ENCODE measurements around the gene PIP4K2A. TPM values are rescaled to one million over a fixed set of nuclear protein-coding genes. Genes with fewer than 3 reads are reported as not detected.

Gene PIP4K2A
- total RNA-seq, 2 experiments from 2014 or later = 111 to 118 TPM

DNA sequence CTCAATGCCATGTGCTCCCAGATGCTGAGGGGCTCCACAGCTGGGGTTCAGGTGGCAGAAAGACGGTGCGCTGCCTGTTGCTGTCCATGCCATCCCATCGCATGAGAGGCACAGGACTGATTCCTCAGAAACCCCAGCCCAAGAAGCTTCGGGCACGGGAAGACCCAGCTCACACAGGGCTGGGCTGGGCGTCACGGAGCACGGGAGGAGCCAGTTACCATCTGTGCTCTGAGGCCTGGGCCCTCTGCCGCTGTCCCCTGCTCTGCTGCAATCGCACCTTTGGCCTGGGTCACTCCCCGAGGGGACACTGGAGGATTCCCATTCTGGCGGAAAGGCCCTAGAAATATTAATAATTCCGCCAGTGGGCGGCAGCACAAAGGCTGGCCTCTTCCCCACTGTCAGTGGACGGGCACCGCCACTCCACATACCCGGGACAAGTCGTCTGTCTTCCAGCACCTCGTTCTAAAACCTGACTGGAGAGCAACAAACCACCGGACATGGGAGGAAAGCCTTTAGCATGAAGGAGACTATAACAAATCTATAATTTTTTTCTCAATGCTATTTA is 92.1 kb downstream of the PIP4K2A start:
- Mint-ChIP-seq H3K27me3 (no peaks in the 10 kb centered on the region), H3K36me3 (peaks cover 36% of the 10 kb centered on the region), H3K4me3 (no peak overlapping the region), H3K9me3 (no peaks in the 10 kb centered on the region), H3K4me1 (peaks cover 95% of the 10 kb centered on the region), H3K27ac (peak overlapping the region; percentile 92)
- no peak for DNase-seq

DNA sequence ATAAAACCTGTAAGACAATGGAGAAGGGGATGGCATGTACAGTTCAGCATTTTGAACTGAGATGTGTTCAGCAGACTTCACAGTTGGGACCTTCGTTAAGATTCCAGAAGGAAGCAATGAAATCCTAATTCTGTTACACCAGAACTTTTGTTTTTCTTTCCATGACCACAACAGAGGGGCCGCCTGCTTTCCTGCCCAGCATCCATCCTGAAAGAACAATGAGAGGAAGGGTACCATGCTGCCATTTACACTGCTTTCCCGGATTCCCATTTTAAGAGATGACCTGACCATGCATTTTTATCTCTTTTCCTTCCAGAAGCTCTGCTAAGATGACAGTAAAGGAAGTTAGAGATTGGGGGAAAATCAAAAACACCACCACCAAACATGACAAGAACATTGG is 92.7 kb downstream of the PIP4K2A start:
- Mint-ChIP-seq H3K9me3 (no peaks in the 10 kb centered on the region), H3K36me3 (peaks cover 36% of the 10 kb centered on the region), H3K27me3 (no peaks in the 10 kb centered on the region), H3K27ac (peak overlapping the region; percentile 63), H3K4me1 (peaks cover 95% of the 10 kb centered on the region), H3K4me3 (no peak overlapping the region)
- no peak for DNase-seq

DNA sequence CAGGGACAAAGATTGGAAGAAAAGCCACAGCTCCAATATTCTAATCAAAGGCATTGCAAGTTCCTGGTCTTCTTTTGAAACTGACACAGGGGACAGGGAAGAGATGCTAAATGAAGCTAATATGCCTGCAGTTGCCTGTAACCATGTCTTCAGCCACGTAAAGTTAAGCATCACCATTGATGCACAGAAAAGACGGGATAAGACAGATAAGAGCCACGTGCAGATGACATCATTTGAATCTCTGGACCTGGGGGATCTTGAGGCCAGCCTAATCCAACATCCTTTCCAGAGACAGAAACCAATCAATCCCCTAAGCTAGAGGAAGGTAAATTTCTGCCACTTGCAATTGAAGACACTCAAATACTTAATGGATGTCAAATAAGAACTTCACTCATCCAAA is 93.4 kb downstream of the PIP4K2A start:
- no peak for DNase-seq
- Mint-ChIP-seq H3K4me3 (no peak overlapping the region), H3K27me3 (no peaks in the 10 kb centered on the region), H3K36me3 (peaks cover 36% of the 10 kb centered on the region), H3K4me1 (peaks cover 93% of the 10 kb centered on the region), H3K9me3 (no peaks in the 10 kb centered on the region), H3K27ac (peak overlapping the region; percentile 55)

DNA sequence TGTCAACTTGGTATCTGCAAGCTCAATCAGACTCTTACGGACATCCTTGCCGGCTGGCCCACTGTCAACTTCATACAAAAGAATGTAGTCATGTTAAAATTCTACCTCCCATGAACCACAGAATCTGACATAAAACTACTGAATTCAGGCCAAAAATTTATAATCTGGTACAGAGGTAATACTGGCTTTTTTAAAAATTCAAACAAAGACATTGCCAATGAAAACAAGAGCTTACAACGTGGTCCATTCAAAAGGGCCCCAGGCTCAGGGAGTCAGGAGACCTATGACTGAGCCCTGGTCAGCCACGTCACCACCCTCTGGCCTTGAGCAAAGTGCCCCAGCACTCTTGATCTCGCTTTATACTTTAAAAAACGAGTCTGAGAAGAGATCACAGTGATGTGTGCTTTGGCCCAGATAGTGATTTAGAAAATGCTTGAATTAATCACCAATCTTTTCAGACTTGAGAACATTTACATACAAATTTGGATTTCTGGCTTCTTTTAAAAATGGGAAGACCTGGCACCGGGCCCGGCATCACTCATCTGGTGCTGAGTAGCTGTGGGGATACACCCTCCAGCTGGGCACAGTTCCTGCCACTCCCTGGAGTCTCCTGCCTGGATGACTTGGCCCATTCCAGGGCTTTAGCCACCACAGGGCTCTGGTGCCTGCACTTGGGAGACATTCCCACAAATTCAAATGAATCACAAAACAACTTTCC is 94.1 kb downstream of the PIP4K2A start:
- H3K4me1 Mint-ChIP-seq = peaks cover 93% of the 10 kb centered on the region
- H3K4me3 Mint-ChIP-seq = no peak overlapping the region
- H3K27ac Mint-ChIP-seq = peak overlapping the region; percentile 55
- peaks cover 36% of the 10 kb centered on the region for H3K36me3 Mint-ChIP-seq
- no peaks in the 10 kb centered on the region for H3K27me3 Mint-ChIP-seq
- no peak for DNase-seq
- no peaks in the 10 kb centered on the region for H3K9me3 Mint-ChIP-seq

DNA sequence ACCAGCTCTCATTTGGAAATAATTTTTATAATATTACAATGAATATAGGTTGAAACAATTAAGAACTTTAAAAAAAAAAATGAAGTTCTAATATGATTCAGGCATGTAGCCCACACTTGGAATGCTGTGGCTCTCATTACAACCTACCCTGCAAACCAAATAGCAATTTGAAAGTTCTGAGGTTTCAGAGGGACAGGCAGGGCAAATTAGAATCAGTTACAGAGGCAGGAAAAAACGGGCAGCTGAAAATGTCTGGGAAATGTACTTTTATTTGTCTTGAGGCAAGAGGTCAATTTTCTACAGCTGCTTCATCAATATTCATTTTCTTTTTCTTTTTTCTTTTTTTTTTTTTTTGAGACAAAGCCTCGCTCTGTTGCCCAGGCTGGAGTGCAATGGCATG is 95.3 kb downstream of the PIP4K2A start:
- Mint-ChIP-seq H3K4me3 (no peak overlapping the region), H3K27me3 (no peaks in the 10 kb centered on the region), H3K27ac (no peak overlapping the region)

DNA sequence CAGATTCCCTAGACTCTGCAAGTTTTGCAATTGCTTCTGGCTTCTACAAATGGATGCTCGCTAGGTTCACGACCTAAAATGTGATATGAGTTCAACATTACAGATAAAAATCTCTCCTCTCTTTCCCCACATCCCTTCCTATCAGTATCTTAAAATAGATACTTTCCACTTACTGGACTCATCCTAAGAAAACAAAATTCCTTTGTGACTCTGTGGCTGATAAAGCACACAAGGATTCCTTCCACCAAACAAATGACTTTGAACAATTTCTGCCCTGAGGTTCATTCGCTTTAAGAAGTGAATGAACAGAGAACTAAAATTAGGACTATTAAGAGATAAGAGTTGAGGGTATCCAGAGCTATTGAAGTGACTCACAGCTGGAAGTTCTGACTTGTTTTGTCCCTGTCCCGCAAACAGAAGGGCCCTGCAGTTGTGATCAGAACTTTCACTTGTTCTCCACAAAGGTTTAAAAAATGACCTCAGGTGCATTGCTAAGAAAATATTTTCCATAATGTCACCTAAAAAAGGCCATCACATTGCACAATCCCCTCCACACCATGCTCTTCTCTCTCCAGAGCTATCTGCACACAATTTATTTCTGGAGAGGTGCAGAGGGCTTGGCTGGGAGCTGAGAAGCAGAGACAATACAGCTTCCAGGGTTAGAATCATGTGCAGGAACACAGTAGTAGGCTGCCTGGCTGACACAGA is 96.1 kb downstream of the PIP4K2A start:
- Mint-ChIP-seq H3K27ac (peak overlapping the region; percentile 80), H3K9me3 (no peaks in the 10 kb centered on the region), H3K4me1 (peaks cover 94% of the 10 kb centered on the region), H3K4me3 (peak overlapping the region; percentile 49), H3K36me3 (peaks cover 42% of the 10 kb centered on the region), H3K27me3 (no peaks in the 10 kb centered on the region)
- DNase-seq = no peak

More for the DNA sequence above, 95.3 kb downstream of the PIP4K2A start:
- DNase-seq = no peak
- Mint-ChIP-seq H3K9me3 (no peaks in the 10 kb centered on the region), H3K36me3 (peaks cover 37% of the 10 kb centered on the region), H3K4me1 (peaks cover 94% of the 10 kb centered on the region)

DNA sequence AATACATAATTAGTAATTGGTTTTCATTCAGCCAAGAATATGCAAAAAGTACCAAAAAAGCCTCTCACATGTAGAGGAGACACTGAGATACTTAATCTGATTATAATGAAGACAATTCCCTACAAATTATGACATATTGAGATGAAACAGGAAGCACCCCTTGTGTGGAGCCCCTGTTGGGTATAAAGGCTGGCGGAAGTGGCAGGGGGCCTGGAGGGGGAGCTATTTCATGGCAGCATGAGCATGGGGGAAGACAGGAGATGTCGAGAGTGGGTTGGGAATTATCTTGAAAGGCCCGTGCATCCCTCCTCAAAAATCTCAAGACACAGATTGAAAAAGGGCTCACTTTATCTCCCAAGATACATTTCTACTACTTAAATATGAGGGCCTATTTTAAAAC is 96.9 kb downstream of the PIP4K2A start:
- Mint-ChIP-seq H3K4me3 (no peak overlapping the region), H3K9me3 (no peaks in the 10 kb centered on the region), H3K4me1 (peaks cover 94% of the 10 kb centered on the region), H3K27ac (peak overlapping the region; percentile 80), H3K36me3 (peaks cover 41% of the 10 kb centered on the region), H3K27me3 (no peaks in the 10 kb centered on the region)
- DNase-seq = no peak

DNA sequence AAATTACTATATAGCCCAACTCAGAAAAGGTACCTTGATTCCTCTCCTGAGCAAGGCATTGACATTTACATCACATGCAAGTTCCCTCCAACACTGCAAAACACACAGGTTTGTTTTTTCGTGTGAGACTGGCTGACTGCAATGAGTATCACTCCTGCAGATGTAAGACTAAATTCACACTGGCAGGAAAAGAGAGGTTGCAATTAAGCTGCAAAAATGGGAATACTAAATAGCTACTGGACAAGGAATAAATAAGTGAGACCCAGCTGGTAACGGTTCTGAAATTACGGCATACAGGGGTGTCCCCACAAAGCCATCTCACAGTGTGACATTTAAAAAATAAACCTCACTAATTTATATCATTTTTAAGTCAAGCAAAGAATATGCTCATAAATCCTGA is 97.3 kb downstream of the PIP4K2A start:
- Mint-ChIP-seq H3K4me3 (no peak overlapping the region), H3K27me3 (no peaks in the 10 kb centered on the region), H3K4me1 (peaks cover 96% of the 10 kb centered on the region), H3K9me3 (no peaks in the 10 kb centered on the region), H3K36me3 (peaks cover 44% of the 10 kb centered on the region), H3K27ac (peak overlapping the region; percentile 56)
- DNase-seq = no peak

DNA sequence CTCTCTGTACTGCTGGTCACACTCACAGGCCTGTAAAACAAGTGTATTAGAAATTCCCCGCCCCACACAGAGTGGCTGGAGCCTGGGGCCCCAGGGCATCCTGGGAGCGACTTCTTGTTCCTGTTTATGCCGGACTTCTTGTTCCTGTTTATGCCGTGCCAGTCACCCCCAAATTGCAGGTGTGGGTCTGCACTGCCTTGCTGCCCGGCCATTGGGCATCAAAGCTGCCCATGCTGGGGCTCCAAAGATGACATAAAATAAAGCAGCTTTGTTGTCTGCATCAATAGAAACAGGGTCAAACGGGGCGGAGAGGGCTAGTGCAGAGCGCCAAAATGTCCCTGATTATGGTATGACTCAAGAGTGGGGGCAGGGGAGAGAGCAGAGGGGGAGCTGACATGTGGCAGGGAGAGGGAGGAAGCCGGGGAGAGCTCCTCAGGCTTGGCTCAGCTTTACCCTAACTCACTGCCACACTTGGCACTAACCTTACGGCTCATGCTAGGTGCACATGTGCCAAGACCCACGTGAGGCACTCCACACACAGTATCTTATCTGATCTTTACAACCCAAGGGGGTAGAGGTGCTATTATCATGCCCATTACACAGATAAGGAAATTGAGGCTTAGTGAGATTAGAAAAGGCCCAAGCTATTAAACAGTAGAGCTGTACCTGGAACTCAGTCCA is 98.4 kb downstream of the PIP4K2A start:
- Mint-ChIP-seq H3K9me3 (no peaks in the 10 kb centered on the region), H3K27ac (peak overlapping the region; percentile 81), H3K36me3 (peaks cover 41% of the 10 kb centered on the region), H3K4me3 (peak overlapping the region; percentile 11), H3K4me1 (peaks cover 95% of the 10 kb centered on the region), H3K27me3 (no peaks in the 10 kb centered on the region)
- DNase-seq = peak; percentile 40

DNA sequence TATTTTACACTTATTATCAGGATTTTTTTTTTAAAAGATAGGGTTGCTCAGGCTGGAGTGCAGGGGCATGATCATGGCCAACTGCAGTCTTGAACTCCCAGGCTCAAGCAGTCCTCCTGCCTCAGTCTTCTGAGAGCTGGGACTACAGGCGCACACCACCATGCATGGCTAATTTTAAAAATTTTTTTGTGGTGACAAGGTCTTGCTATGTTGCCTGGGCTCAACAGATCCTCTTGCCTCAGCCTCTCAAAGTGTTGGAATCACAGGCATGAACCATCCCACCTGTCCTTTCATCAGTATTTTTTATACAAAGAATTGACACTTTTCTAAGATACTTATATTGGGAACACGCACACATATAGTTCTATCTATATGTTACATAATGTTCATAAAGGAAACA is 99.3 kb downstream of the PIP4K2A start:
- Mint-ChIP-seq H3K4me1 (peaks cover 95% of the 10 kb centered on the region), H3K4me3 (no peak overlapping the region), H3K9me3 (peaks cover under 1% of the 10 kb centered on the region), H3K27ac (peak overlapping the region; percentile 66), H3K36me3 (peaks cover 43% of the 10 kb centered on the region), H3K27me3 (no peaks in the 10 kb centered on the region)
- no peak for DNase-seq

DNA sequence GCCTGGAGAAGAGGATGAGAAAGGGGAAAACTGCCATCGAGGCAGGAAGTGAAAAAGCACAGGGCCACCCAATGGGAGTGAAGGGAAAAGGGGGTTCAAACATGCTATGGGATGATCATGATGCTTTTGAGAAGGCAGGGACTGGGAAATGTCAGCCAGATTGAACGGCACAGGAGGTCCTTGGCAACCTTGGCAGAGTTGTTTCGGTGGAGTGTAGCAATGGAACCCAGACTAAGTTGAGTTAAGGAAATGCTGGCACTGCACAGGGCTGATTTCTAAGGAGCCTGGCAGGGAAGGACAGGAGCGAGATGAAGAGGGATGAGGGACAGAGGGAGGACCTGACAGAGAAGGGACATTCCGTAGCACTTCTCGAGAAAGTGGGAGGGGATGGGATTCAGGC is 101.4 kb downstream of the PIP4K2A start:
- Mint-ChIP-seq H3K27ac (peak overlapping the region; percentile 78), H3K4me1 (peaks cover 90% of the 10 kb centered on the region), H3K4me3 (peak overlapping the region; percentile 38), H3K36me3 (peaks cover 56% of the 10 kb centered on the region), H3K27me3 (no peaks in the 10 kb centered on the region), H3K9me3 (peaks cover 5% of the 10 kb centered on the region)
- DNase-seq = no peak

DNA sequence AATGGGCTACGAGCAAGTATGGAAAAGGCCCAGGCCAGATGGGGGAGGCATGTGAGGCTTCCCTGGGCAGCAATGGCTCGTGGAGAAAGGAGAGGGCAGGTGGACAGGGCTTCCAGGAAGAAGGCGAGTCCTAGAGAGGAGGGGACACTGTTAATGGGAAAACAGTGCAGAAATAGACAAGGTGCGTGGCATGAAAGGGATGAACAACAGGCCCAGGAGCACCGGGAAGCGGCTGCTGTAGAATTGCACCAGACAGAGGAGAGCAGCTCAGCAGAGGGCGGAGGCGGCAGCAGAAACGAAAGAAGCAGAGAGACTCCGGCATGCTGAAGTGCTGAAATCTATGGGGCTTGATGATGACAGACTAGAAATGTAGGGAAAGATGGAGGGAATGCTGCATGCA is 102.1 kb downstream of the PIP4K2A start:
- Mint-ChIP-seq H3K36me3 (peaks cover 56% of the 10 kb centered on the region), H3K27ac (peak overlapping the region; percentile 78)

DNA sequence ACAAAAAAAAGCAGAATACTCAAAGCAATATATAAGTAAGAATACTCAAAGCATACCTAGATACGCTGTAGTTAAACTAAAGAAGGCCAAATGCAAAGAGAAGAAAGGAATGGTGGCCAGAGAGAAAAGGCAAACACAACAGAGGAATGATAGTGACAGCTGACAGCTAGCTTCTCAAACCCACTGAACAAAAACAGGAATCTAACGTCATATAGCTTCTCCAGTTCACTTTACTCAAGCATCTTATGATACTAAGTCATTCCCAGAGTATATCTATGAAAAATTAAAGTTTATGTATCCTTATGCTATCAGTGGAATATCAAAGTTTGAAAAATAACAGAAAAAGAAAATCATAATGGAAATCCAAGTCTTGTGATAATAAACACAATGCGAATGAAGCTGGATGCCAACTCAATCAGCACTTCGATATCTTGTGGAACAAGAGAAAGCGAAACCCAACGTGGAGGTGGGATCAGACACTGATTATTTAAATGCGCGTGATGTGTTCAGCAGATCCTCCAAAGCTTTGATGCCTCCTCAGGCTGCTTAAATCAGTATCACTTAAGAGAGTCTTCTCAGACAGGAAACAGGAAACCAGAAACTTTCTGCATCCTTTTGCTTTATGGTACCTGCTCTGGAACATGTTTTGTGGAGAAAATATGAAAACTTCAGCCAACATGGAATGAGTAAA is 102.8 kb downstream of the PIP4K2A start:
- Mint-ChIP-seq H3K4me3 (peak overlapping the region; percentile 38), H3K36me3 (peaks cover 61% of the 10 kb centered on the region), H3K27me3 (no peaks in the 10 kb centered on the region), H3K4me1 (peaks cover 87% of the 10 kb centered on the region), H3K27ac (peak overlapping the region; percentile 78), H3K9me3 (peaks cover 5% of the 10 kb centered on the region)
- peak; percentile 59 for DNase-seq

More for the DNA sequence above, 102.1 kb downstream of the PIP4K2A start:
- DNase-seq = no peak
- Mint-ChIP-seq H3K4me1 (peaks cover 89% of the 10 kb centered on the region), H3K27me3 (no peaks in the 10 kb centered on the region), H3K9me3 (peaks cover 5% of the 10 kb centered on the region), H3K4me3 (peak overlapping the region; percentile 38)

DNA sequence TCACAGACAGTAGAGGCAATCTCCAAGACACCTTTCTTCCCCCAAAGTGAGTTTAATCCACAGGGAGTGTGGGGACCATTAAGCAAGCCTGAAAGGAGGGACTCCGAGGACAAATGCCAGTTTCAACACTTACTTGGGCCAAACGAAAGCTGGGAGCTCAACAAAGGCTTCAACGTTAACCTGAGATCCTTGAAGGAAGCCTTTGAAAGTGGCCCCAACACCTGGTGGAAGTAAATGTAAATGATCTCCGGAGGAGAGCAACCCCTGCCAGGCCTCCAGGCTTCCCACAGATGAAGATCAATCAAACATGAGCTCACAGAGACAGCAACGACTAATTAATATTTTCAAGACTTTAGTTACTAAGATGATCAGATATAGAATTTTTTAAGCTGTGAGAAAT is 103.8 kb downstream of the PIP4K2A start:
- peak overlapping the region; percentile 44 for H3K4me3 Mint-ChIP-seq
- peaks cover 5% of the 10 kb centered on the region for H3K9me3 Mint-ChIP-seq
- no peaks in the 10 kb centered on the region for H3K27me3 Mint-ChIP-seq
- H3K27ac Mint-ChIP-seq = peak overlapping the region; percentile 78
- DNase-seq = no peak
- peaks cover 86% of the 10 kb centered on the region for H3K4me1 Mint-ChIP-seq
- H3K36me3 Mint-ChIP-seq = peaks cover 68% of the 10 kb centered on the region

Measured in activated naive CD8-positive, alpha-beta T cell treated with anti-CD3 and anti-CD28 coated beads for 36 hours (primary cell).